ENCODE results near the gene NUP210.

- TF ChIP-seq, protein P1, sequence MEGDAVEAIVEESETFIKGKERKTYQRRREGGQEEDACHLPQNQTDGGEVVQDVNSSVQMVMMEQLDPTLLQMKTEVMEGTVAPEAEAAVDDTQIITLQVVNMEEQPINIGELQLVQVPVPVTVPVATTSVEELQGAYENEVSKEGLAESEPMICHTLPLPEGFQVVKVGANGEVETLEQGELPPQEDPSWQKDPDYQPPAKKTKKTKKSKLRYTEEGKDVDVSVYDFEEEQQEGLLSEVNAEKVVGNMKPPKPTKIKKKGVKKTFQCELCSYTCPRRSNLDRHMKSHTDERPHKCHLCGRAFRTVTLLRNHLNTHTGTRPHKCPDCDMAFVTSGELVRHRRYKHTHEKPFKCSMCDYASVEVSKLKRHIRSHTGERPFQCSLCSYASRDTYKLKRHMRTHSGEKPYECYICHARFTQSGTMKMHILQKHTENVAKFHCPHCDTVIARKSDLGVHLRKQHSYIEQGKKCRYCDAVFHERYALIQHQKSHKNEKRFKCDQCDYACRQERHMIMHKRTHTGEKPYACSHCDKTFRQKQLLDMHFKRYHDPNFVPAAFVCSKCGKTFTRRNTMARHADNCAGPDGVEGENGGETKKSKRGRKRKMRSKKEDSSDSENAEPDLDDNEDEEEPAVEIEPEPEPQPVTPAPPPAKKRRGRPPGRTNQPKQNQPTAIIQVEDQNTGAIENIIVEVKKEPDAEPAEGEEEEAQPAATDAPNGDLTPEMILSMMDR (IDR thresholded peaks at IDR 0.05): no peak; the same call in 1 of the 2 replicates
- TF ChIP-seq POLR2AphosphoS5 (IDR thresholded peaks at IDR 0.05; ENCODE audit: low read depth, low read length) (no peak), RFX5 (IDR thresholded peaks at IDR 0.05; ENCODE audit: low read length) (no peak), GATA2 (CRISPR knock-in tag; IDR thresholded peaks at IDR 0.05) (no peak), REST (IDR thresholded peaks at IDR 0.05; ENCODE audit: low read depth, low read length) (no peak), SMC3 (IDR thresholded peaks at IDR 0.05; ENCODE audit: low read depth, low read length) (peak; percentile 32; the same call in 1 of the 2 replicates), MAX (IDR thresholded peaks at IDR 0.05; ENCODE audit: low read depth) (no peak), MEF2A (IDR thresholded peaks at IDR 0.05; ENCODE audit: borderline replicate concordance, low read depth) (no peak)
Measured at GRCh38 chr3:13282986-13283876, 136.9 kb downstream of the NUP210 start.

Data from SK-N-SH (cell line).